Lower lobe of right lung (tissue), 2 donors: ENCODE measurements around the gene PCK2. TPM values are rescaled to one million over a fixed set of nuclear protein-coding genes. Genes with fewer than 3 reads are reported as not detected.

Experiments used
- ATAC-seq, 2 donors: fragments of 200-7000 bp; cut with Tn5 transposase; one replicate each; pipeline ENCODE4 v1.9.1; 2020 to 2022; ENCODE audit warnings: mild to moderate bottlenecking in 2 of 2, moderate library complexity in 2 of 2
- DNase-seq: peaks from one replicate; pipeline ENCODE4 v3.0.0-alpha.2; 2020
- H3K27ac ChIP-seq: fragments of 200-600 bp; one replicate; pipeline ENCODE4 v1.8.0; 2022
- H3K27me3 ChIP-seq: fragments of 200-600 bp; one replicate; pipeline ENCODE4 v1.8.0; 2022; ENCODE audit warnings: low read depth
- H3K36me3 ChIP-seq: fragments of 200-600 bp; one replicate; pipeline ENCODE4 v1.8.0; 2022; ENCODE audit warnings: mild to moderate bottlenecking
- H3K4me1 ChIP-seq: fragments of 200-600 bp; one replicate; pipeline ENCODE4 v1.8.0; 2022
- H3K4me3 ChIP-seq: fragments of 200-600 bp; one replicate; pipeline ENCODE4 v1.8.0; 2022; ENCODE audit warnings: mild to moderate bottlenecking
- H3K9me3 ChIP-seq: fragments of 200-600 bp; one replicate; pipeline ENCODE4 v1.8.0; 2022
- intact Hi-C: fragments of 100-400 bp; cut with DNase I; formaldehyde crosslinking; loops from one replicate; pipeline ENCODE4 v1.11.0; 2022
- total RNA-seq: library from RNA; stranded (reverse); fragmentation: NEBNext Ultra II Directional; extraction: Animal tissue kit (Norgen Biotek cat#: 25700); gene quantifications from one replicate; pipeline ENCODE4 v1.2.1, GENCODE V29; 2021
- TF ChIP-seq, protein P1 (sequence below): fragments of 200-600 bp; IDR thresholded peaks from one replicate; pipeline ENCODE4 v1.8.0; 2022; ENCODE audit warnings: antibody characterized with exemption, mild to moderate bottlenecking
- donor health status: DM: no; HTN: yes; CAD: no; lungs with severe emphysema.

The PCK2 gene
- total RNA-seq, 1 donor from 2014 or later: 42.8 TPM

DNA sequence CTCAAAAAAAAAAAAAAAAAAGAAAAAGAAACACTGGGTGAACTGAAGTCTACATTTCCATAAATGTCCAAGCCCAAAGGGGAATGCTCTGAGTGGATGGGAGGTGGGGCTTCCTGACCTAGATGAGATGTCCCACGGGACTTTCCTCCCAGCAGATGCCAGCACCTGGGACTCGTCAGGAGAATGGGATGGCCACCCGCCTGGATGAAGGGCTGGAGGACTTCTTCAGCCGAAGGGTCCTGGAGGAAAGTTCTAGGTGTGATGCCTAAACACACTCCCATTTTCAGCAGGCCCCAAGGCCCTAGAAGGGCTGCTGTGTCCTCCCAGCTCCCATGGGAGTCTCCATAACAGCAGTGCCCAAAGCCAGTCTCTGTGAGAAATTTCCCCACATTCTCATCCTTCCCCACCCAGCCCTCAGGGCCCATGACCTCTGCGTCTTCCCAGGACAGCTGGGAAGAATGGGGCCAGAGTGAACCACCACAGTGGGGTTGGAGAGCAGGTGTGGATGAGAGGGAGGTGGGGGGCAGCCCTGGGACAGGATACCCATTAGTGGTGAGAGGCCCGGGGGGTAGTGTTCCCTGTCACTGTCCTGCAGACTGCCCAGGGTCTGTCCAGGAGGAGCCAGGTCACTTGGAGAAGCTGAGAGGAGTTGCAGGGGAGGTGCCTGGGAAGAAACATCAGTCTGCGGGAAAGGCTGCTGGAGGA lies 29.9 kb upstream of the PCK2 start:
- no peaks in the 10 kb centered on the region for H3K9me3 ChIP-seq
- no peak overlapping the region for H3K27ac ChIP-seq
- TF ChIP-seq, protein P1, sequence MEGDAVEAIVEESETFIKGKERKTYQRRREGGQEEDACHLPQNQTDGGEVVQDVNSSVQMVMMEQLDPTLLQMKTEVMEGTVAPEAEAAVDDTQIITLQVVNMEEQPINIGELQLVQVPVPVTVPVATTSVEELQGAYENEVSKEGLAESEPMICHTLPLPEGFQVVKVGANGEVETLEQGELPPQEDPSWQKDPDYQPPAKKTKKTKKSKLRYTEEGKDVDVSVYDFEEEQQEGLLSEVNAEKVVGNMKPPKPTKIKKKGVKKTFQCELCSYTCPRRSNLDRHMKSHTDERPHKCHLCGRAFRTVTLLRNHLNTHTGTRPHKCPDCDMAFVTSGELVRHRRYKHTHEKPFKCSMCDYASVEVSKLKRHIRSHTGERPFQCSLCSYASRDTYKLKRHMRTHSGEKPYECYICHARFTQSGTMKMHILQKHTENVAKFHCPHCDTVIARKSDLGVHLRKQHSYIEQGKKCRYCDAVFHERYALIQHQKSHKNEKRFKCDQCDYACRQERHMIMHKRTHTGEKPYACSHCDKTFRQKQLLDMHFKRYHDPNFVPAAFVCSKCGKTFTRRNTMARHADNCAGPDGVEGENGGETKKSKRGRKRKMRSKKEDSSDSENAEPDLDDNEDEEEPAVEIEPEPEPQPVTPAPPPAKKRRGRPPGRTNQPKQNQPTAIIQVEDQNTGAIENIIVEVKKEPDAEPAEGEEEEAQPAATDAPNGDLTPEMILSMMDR: no peak
- H3K27me3 ChIP-seq: no peaks in the 10 kb centered on the region
- no peak overlapping the region for H3K4me3 ChIP-seq
- no peaks in the 10 kb centered on the region for H3K4me1 ChIP-seq
- DNase-seq (no peak), ATAC-seq (no peak)
- intact Hi-C loops: no loop called here
- no peaks in the 10 kb centered on the region for H3K36me3 ChIP-seq

DNA sequence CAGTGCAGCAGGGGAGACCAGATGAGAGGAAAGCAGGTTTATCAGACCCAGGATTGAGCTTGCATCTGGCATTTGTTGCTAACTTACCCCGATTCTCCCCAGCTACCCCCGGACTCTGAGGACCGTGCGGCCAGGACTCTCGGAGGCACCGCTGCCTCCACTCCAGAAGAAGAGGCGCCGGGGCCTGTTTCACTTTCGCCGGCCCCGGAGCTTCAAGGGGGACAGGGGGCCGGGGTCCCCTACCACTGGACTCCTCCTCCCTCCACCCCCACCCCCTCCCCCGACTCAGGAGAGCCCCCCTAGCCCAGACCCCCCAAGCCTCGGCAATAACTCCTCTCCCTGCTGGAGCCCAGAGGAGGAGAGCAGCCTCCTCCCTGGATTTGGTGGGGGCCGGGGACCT lies 29.3 kb upstream of the PCK2 start:
- no peak for ATAC-seq
- Histone ChIP-seq H3K27me3 (no peaks in the 10 kb centered on the region), H3K4me3 (no peak overlapping the region), H3K4me1 (no peaks in the 10 kb centered on the region), H3K9me3 (no peaks in the 10 kb centered on the region), H3K27ac (no peak overlapping the region), H3K36me3 (no peaks in the 10 kb centered on the region)
- TF ChIP-seq, protein P1: no peak
- no peak for DNase-seq
- intact Hi-C loops: no loop called here

- intact Hi-C loops: no loop called here
- H3K4me1 ChIP-seq: no peaks in the 10 kb centered on the region
- no peak overlapping the region for H3K27ac ChIP-seq
- DNase-seq (no peak), ATAC-seq (no peak)
- H3K4me3 ChIP-seq: no peak overlapping the region
- no peaks in the 10 kb centered on the region for H3K36me3 ChIP-seq
- H3K9me3 ChIP-seq: no peaks in the 10 kb centered on the region
- no peaks in the 10 kb centered on the region for H3K27me3 ChIP-seq
- TF ChIP-seq, protein P1: no peak
Measured at GRCh38 chr14:24065408-24065807, 28.7 kb upstream of the PCK2 start.

- no peak for DNase-seq
- no peaks in the 10 kb centered on the region for H3K4me1 ChIP-seq
- no peak overlapping the region for H3K27ac ChIP-seq
- H3K9me3 ChIP-seq: no peaks in the 10 kb centered on the region
- no peaks in the 10 kb centered on the region for H3K36me3 ChIP-seq
- intact Hi-C loops: no loop called here
- no peak for ATAC-seq
- TF ChIP-seq, protein P1: no peak
- H3K4me3 ChIP-seq: no peak overlapping the region
- H3K27me3 ChIP-seq: no peaks in the 10 kb centered on the region
Measured at GRCh38 chr14:24066496-24067132, 27.5 kb upstream of the PCK2 start.

GRCh38 chr14:24067133-24068082 lies 26.7 kb upstream of the PCK2 start:
- Histone ChIP-seq H3K36me3 (no peaks in the 10 kb centered on the region), H3K4me1 (no peaks in the 10 kb centered on the region), H3K27me3 (no peaks in the 10 kb centered on the region), H3K27ac (no peak overlapping the region), H3K4me3 (no peak overlapping the region), H3K9me3 (no peaks in the 10 kb centered on the region)
- ATAC-seq (no peak), DNase-seq (no peak)
- intact Hi-C loops: no loop called here
- TF ChIP-seq, protein P1: no peak
